ENCODE data around the gene DNAH17. TPM values are rescaled to one million over a fixed set of nuclear protein-coding genes. Genes with fewer than 3 reads are reported as not detected.

DNAH17 gene
- total and polyA plus RNA-seq, 2 donors (not counting 1 experiment from before 2014, with no cell fraction given): 0.01 to 0.12 TPM

GRCh38 chr17:78512976-78513375 is 64.2 kb downstream of the DNAH17 start:
- H3K27me3 ChIP-seq (replicated peaks in 1 of 4; ENCODE audit: control extremely low read depth in 1 of 4, control insufficient read depth in 3 of 4, insufficient read depth in 4 of 4, low read length in 3 of 4): no peaks in the 10 kb centered on the region
- DNase-seq: no peak
- TF ChIP-seq EZH2 (IDR thresholded peaks at IDR 0.05; ENCODE audit: borderline replicate concordance, insufficient read depth, low read depth, low read length, poor library complexity, severe bottlenecking): no peak
- TF ChIP-seq, protein P1, sequence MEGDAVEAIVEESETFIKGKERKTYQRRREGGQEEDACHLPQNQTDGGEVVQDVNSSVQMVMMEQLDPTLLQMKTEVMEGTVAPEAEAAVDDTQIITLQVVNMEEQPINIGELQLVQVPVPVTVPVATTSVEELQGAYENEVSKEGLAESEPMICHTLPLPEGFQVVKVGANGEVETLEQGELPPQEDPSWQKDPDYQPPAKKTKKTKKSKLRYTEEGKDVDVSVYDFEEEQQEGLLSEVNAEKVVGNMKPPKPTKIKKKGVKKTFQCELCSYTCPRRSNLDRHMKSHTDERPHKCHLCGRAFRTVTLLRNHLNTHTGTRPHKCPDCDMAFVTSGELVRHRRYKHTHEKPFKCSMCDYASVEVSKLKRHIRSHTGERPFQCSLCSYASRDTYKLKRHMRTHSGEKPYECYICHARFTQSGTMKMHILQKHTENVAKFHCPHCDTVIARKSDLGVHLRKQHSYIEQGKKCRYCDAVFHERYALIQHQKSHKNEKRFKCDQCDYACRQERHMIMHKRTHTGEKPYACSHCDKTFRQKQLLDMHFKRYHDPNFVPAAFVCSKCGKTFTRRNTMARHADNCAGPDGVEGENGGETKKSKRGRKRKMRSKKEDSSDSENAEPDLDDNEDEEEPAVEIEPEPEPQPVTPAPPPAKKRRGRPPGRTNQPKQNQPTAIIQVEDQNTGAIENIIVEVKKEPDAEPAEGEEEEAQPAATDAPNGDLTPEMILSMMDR (IDR thresholded peaks at IDR 0.05): no peak
- no peak for ATAC-seq (ENCODE audit: low read depth)
- no peak overlapping the region for H3K27ac ChIP-seq (ENCODE audit: low read length in 2 of 2)
- ChIA-PET POLR2A (no interaction called here), CTCF (interaction anchor here (0.6 kb wide), 1 partner anchor 273 kb away, joined by 3 read pairs; no protein-coding TSS in a partner anchor)
- H3K27ac Mint-ChIP-seq: no peak overlapping the region
- no peaks in the 10 kb centered on the region for H3K79me2 ChIP-seq (ENCODE audit: control insufficient read depth, insufficient read depth, low read length)
- no CpG with 5 or more reads among the region's 4 CpGs for WGBS (ENCODE audit: insufficient coverage)
- H4K20me1 ChIP-seq (ENCODE audit: control insufficient read depth, insufficient read depth, low read length, poor library complexity, severe bottlenecking): no peaks in the 10 kb centered on the region
- H3K9me3 ChIP-seq (ENCODE audit: control extremely low read depth in 1 of 3, control insufficient read depth in 2 of 3, insufficient read depth in 1 of 3, low read length in 2 of 3): no peaks in the 10 kb centered on the region
- no peaks in the 10 kb centered on the region for H3K4me1 ChIP-seq (ENCODE audit: control insufficient read depth in 2 of 2, insufficient read depth in 2 of 2, low read length in 2 of 2)
- H3K4me2 ChIP-seq (replicated peaks; ENCODE audit: low read depth, low read length, poor library complexity, severe bottlenecking): no peak overlapping the region
- H3K27me3 Mint-ChIP-seq: peaks cover 9% of the 10 kb centered on the region
- H2AFZ ChIP-seq (ENCODE audit: insufficient read depth, low read depth, low read length, poor library complexity, severe bottlenecking): no peak overlapping the region
- no peaks in the 10 kb centered on the region for H3K9me3 Mint-ChIP-seq (ENCODE audit: insufficient read depth)
- no peaks in the 10 kb centered on the region for H3K36me3 ChIP-seq (replicated peaks in 1 of 2; ENCODE audit: control extremely low read depth in 1 of 2, control insufficient read depth in 1 of 2, extremely low read depth in 1 of 2, insufficient read depth in 2 of 2, low read length in 1 of 2)
- no peak overlapping the region for H3K4me3 ChIP-seq (ENCODE audit: control extremely low read depth in 1 of 5, extremely low read depth in 1 of 5, insufficient read depth in 1 of 5, low read depth in 2 of 5, low read length in 4 of 5)
- H3K9ac ChIP-seq (ENCODE audit: low read length): no peak overlapping the region
- no peaks in the 10 kb centered on the region for H3K4me1 Mint-ChIP-seq
- H3K4me3 Mint-ChIP-seq: no peak overlapping the region
- intact Hi-C loops (cut with micrococcal nuclease): no loop called here

DNA sequence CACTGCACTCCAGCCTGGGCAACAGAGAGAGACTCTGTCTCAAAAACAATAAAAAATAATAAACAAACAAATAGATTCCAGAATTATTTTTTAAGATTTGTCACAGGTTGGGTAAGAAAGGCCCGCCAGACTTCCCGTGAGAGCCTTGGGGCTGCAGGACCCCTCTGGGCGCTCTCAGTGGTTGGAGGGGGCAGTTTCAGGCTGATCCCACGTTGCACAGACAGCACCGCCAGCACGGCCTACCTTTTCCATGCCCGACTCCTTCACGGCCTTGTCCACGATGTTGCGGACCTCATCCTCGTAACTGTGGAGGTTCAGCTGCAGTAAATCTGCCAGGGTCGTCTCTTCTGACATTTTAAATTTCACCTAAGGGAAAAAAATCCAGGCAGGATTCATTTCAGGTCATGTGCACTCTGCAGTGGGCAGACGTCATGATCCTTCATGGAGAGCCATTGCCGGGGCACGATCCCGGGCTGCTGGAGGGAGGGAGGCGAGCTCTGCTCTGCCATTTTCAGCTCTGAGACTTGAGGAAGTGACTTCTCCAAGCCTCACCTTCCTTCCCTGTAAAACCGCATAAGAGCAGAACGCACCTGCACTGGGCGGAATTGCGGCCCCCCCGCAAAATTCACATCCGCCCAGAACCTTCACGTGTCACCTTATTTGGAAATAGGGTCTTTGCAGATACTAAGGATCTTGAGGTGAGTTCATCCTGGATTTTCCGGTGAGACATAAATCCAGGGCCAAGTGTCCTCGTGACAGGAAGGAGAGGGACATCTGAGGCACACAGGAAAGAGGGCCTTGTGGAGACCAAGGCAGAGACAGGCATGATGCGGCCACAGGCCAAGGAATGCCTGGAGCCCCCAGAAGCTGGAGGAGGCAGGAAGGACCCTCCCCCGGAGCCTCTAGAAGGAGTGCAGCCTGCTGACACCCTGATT is 66.8 kb downstream of the DNAH17 start:
- CTCF ChIA-PET: no interaction called here
- 90% methylated on average over 20 of the region's 28 CpGs for WGBS (ENCODE audit: insufficient coverage)
- TF ChIP-seq EZH2 (IDR thresholded peaks at IDR 0.05; ENCODE audit: borderline replicate concordance, insufficient read depth, low read depth, low read length, poor library complexity, severe bottlenecking): no peak
- TF ChIP-seq, protein P1 (IDR thresholded peaks at IDR 0.05): no peak

More for the DNA sequence above, 66.8 kb downstream of the DNAH17 start:
- no peaks in the 10 kb centered on the region for H3K9me3 ChIP-seq (ENCODE audit: control extremely low read depth in 1 of 3, control insufficient read depth in 2 of 3, insufficient read depth in 1 of 3, low read length in 2 of 3)
- Mint-ChIP-seq H3K27me3 (peaks cover 9% of the 10 kb centered on the region), H3K4me1 (no peaks in the 10 kb centered on the region), H3K27ac (no peak overlapping the region), H3K9me3 (ENCODE audit: insufficient read depth) (no peaks in the 10 kb centered on the region), H3K4me3 (no peak overlapping the region)
- no peaks in the 10 kb centered on the region for H3K79me2 ChIP-seq (ENCODE audit: control insufficient read depth, insufficient read depth, low read length)
- intact Hi-C loops (cut with micrococcal nuclease): no loop called here
- no peak overlapping the region for H3K4me3 ChIP-seq (ENCODE audit: control extremely low read depth in 1 of 5, extremely low read depth in 1 of 5, insufficient read depth in 1 of 5, low read depth in 2 of 5, low read length in 4 of 5)
- H3K4me1 ChIP-seq (ENCODE audit: control insufficient read depth in 2 of 2, insufficient read depth in 2 of 2, low read length in 2 of 2): no peaks in the 10 kb centered on the region
- H4K20me1 ChIP-seq (ENCODE audit: control insufficient read depth, insufficient read depth, low read length, poor library complexity, severe bottlenecking): no peaks in the 10 kb centered on the region
- H2AFZ ChIP-seq (ENCODE audit: insufficient read depth, low read depth, low read length, poor library complexity, severe bottlenecking): no peak overlapping the region
- no peaks in the 10 kb centered on the region for H3K36me3 ChIP-seq (replicated peaks in 1 of 2; ENCODE audit: control extremely low read depth in 1 of 2, control insufficient read depth in 1 of 2, extremely low read depth in 1 of 2, insufficient read depth in 2 of 2, low read length in 1 of 2)
- H3K27me3 ChIP-seq (replicated peaks in 1 of 4; ENCODE audit: control extremely low read depth in 1 of 4, control insufficient read depth in 3 of 4, insufficient read depth in 4 of 4, low read length in 3 of 4): peaks cover 0 to 6% (median 0%) of the 10 kb centered on the region in 4 experiments
- ATAC-seq (ENCODE audit: low read depth) (no peak), DNase-seq (no peak)
- POLR2A ChIA-PET: no interaction called here
- H3K4me2 ChIP-seq (replicated peaks; ENCODE audit: low read depth, low read length, poor library complexity, severe bottlenecking): no peak overlapping the region
- H3K9ac ChIP-seq (ENCODE audit: low read length): no peak overlapping the region
- H3K27ac ChIP-seq (ENCODE audit: low read length in 2 of 2): no peak overlapping the region
